NK-92 (cell line): ENCODE results near the gene SH2D1B.

Experiments used
- DNase-seq: peaks from one replicate; lab custom pipeline; 2025; ENCODE audit not compliant: unreplicated experiment; lab: John Stamatoyannopoulos, UW

SH2D1B gene

DNA sequence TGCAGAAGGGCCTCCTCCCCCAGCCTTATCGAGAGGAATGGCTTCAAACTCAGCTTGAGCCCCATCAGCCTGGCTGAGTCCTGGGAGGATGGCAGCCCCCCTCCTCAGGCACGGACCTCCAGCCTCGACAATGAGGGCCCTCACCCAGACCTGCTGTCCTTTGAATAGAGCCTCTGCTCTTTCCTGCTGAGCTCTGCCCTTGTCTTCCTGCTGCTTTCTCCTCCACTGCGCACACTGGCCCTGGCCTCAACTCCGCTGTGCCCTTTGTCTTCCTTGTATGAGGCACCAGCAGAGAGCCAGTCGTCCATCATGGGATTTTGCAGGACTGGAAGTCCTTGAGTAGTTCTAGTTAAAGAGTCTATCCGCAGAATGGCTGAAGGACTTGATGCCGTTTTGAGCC, 28.4 kb downstream of the SH2D1B start:
- DNase-seq: no peak

DNA sequence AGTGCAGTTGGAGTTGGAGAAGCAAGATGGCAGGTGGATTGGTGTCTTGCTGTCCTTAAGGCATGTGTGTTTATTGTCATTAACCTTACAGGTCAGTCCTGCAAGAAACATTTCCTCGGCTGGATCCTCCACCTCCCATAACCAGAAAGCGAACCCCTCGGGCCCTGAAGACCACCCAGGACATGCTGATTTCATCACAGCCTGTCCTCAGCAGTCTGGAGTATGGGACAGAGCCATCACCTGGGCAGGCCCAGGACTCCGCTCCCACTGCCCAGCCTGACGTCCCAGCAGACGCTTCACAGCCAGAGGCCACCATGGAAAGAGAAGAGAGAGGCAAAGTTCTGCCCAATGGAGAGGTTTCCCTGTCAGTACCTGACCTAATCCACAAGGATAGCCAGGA, 28.8 kb downstream of the SH2D1B start:
- DNase-seq: no peak

DNA sequence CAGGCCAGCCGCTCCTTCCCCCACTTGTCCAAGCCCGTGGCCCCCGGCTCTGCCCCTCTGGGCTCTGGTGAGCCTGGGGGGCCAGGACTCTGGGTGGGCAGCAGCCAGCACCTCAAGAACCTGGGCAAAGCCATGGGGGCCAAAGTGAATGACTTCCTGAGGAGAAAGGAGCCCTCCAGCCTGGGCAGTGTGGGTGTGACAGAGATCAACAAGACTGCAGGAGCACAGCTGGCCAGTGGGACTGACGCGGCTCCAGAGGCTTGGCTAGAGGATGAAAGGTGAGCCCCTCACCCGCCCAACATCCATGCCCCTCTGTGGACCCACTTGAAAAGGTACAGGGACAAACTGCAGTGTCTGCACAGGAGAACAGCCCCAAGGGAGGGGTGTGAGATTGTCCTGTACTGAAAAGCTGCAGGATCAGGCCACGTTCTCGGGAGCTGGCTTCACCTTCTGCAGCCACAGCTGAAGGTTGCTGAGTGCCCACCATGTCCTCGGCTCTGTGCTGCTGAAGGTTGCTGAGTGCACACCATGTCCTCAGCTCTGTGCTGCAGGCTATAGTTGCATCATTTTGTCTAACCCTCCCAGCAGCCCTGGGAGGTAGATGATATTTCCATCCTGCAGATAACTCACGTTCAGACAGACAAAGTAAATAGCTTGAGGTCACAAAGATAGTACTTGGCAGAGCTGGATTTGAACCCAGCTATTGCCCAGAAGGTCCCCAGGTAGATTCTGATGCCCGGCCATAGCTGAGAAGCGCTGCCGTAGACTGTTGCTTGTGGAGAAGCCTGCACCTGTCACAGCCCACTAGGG, 29.8 kb downstream of the SH2D1B start:
- DNase-seq: no peak

DNA sequence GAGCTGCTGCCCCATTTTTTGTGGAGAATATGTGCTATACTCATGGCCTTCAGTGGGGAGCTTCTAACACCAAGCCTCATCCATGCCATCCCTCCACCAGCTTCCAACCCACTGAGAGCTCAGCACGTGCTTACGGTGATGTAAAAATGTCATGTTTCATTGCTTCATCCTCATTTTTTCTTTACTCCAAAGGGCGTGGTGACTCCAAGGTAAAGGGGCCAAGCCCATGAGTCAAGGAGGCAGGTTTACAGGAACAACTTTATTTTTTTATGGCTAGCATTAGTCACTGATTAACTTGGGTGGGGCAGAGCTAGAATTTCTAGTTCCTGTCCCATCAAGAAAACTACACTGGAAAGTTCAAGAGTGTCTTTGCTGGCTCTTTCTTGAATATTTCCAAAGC, 30.6 kb downstream of the SH2D1B start, which contains the start of gene C1orf226:
Gene C1orf226, plus strand, starts transcription at position 346 of the 400 bp plus-strand sequence. CDS start 174 bp downstream, outside the sequence.
- DNase-seq: no peak

DNA sequence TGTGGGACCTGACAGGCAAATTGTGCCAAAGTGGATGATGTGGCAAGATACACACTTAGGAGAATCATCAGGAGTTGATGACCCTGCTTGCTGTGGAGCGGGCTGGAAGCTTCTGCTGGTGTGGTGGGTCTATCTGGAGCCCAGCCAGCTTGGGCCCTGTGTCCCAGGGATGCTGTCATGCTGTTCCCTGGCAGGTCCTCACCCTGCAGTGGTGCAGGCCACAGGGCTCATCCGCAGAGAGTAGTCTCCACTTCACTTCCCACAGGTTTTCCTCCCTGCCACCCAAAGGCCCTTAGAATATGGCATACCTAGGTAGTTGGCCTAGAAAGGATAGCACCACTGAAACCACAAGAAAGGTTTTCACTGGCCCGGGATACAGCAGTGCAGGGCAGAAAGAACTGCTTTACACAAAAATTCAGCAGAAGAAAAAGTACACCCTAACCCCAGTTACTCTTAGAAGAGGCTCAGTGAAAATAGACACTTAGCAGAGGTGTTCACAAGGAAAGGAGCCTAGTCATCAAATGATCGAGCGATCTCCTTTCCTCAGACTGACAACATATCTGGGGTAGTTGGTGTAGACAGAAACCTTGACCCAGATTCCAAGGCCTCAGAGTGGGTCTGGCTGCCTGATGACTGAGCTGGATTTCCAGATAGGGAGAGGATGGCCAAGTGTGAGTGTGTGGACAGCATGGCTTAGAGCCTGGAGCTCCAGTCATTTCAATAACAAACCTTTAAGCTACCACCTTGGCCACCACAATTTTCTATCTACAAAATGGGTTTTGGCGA, 31.7 kb downstream of the SH2D1B start:
- no peak for DNase-seq

DNA sequence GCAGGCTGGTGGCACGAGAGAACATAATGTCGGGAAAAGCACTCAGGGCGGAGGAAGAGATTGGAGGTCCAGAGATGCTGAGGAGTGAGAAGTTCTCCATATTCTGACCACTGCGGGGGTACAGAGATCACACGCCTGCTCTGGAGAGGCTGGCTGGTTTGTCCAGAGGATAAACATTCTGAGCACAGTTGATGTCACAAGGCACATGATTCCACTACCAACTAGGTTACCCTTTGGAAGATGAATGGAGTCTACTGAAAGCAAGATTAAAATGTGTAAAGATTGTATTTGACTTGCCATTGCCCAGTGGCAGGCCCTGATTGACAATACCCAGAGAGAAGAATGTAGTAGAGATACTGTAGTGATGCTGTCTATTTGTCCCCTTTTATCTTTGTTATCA, 35.2 kb downstream of the SH2D1B start, which contains the start of gene SPATA46:
Gene SPATA46, minus strand, starts transcription at position 164 of the 400 bp plus-strand sequence. Its CDS starts 64 bp downstream, at position 100.
- DNase-seq: no peak

DNA sequence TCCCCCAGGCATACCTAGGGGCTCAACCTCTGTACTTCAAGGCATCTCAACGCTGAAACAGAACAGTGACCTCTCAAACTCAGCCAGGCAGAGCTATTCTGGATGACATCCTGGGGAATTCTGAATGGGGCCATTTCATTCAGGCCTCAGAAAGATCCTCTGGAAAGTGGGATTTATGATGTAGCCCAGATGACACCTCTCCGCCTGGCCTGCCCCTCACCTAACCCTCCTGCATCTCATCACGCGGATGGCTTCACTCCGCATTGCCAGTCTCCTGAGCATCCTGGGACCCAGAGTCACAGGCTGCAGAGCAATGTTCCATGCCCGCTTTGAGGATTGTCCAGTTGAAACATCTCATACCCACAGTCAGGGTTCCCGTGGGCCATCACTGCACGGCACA, 36.5 kb downstream of the SH2D1B start:
- no peak for DNase-seq

DNA sequence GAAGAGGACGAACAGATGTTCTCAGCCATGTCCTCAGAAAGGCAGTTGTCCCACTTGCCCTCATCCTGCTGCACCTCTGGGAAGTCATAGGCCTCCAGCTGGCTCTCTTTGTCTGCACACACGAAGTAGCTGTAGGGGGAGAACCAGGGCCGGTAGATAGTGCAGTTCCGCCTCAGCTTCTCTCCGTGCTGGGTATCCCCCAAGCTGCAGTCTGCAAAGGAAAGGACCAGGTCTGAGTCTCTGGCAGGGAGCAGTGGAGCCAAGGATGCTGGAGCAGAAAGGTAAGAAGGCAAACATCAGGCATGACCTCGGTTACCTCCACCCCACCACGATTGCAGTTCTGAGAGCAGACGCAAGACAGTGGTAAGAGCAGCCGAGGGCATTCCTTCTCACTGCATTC, 37.5 kb downstream of the SH2D1B start:
- DNase-seq: no peak

DNA sequence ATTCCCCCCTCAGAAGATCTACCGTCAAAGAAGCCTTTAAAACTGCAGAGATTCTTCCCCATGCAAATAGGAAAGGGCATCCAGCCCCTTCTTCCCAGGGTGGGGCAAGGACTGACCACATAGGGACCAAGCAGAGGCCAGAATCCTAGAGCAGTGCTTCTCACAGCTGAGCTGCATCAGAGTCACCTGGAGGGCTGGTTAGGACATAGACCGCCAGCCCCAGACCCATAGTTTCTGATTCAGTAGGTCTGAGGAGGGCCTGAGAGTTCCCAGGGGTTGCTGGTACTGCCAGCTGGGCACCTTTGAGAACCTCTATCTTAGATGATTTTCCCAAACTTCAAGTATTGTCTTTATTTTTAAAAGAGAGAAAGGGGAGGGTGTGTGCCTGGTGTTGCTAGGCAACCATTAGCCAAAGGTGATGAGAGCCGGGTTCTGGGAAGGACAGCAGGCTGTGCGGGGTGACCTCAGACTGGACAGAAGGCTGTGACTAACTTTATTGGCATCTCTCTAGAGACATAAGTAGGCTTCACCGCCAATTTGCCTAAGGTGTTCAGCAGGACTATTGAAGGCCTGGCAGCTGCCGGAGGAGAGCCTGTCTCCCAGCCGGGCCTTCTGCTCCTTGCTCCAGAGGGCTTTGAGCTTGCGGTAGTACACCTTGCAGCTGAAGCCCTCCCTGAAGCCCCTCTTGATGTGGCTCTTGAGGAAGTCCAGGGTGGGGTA, 38.2 kb downstream of the SH2D1B start:
- no peak for DNase-seq

DNA sequence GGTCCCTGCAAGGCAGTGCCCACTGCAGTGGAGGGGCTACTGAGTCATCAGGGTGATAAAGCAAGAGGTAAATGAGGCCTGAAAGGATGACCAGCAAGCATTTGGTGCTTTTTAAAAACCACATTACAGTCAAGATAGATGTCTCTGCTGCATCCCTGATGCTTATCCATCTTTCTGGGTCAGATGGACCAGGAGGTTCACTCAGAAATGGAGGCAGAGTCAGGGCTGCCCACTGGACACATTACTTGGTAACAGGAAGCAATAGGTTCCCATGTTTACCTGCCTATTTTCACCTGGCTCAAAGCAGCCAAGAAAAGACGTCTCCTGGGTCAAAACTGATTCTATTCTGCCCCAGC, 38.9 kb downstream of the SH2D1B start:
- DNase-seq: no peak

DNA sequence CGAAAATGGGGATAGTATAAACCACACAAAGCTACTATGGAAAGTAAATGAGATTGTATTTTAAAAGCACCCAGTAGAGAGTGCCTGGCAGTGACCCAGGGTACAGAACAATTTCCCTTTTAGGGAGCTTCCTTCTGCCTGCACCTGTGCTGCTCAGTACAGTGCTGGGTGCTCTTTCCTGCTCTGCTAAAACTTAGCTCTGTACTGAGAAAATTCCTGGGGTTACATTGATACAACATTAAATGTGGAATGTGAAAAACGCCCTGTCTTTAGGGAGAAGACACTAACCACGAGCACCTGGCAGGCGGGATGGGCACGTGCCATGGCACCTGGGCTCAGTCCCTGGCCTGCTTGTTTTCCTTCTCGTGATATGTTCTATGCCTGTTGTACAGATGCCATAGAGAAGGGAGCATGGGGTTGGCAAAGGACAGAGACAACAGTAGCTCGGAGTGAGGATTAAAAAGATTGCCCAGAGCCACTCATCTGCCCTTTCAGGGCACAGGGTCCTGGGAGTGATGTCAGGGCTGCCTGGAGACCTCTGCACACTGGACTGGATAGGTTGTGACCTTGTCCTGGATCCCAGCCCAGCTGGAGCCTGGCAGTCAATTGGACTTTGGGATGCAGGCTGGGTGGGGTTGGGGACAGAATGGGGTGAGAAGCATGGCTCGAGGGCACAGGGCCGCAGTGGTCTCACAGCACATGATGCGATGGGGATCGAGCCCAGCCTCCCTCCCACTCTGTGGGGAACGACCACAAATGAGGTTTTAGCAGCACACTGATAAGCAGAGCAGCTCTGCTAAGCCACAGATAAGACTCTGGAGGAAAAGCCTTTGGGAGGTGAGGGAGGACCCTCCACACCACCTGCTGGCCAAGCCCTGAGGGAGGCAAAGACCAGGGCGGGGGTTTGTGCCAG, 39.5 kb downstream of the SH2D1B start:
- no peak for DNase-seq

DNA sequence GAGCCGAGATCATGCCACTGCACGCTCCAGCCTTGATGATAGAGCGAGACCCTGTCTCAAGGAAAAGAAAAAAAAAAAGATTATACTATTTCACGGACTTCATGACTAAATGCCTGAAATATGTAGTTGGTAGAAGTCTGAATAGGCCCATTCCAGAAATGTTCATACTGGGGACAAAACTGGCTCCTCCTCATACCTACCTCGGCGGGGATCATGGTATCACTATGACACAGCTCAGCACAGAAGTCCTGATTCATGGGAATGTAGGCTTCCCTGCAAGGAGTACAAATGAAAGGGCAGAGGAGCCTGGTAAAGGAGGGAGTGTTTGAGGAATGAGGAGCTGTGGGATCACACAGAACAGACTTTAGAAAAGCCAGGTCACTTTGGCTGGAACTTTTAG, 40.3 kb downstream of the SH2D1B start:
- no peak for DNase-seq

DNA sequence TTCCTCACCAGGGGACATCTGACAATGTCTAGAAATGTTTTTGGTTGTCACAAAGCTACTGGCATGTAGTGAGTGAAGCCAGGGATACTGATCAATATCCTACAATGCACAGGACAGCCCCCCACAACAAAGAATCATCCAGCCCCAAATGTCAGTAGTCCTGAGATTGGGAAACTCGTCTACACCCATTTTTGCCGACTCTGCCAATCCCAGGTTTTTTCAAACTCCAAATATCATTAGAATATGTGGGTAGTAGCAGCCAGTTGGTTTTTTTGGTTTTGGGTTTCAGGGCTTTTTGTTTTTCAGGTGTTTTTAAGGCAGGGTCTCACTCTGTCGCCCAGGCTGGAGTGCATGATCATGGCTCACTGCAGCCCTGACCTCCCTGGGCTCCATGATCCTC, 41.2 kb downstream of the SH2D1B start:
- DNase-seq: no peak

DNA sequence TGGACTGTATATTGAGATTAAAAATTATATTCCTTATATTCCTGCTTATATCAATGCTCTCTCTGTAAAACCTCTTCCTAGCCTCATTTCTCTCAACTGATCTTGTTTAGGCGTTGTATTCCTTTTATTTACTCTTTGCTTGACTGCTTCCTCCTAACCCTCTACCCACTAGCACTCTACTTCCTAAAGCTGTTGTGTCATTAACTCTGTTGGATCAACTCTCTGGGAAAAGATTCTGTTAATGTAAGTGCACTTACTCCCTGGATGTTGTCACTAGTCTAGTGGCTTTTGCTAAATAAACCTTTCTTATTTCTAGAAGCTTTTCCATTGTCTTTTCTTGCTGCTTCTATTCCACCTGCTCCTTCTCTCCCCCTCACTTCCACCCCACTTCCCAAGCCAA, 41.8 kb downstream of the SH2D1B start:
- DNase-seq: no peak

DNA sequence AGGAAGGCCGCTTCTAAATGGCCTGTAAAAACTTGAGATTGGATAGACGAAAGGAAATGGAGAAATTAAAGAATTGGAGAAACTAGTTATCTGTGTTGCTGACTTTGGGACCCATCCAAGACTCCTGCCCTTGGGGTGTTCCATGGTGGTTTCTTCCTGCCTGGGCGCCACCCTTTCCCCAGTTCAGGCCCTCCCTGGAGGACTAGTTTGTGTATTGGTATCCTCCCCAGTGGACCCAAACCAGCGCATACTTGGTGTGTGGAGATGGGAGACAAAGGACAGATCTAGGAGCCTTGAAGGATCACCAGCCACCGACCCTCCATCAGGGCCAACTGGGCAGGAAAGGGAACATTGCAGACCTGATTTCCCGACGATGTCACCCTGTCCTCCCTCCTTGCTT, 42.4 kb downstream of the SH2D1B start:
- no peak for DNase-seq

DNA sequence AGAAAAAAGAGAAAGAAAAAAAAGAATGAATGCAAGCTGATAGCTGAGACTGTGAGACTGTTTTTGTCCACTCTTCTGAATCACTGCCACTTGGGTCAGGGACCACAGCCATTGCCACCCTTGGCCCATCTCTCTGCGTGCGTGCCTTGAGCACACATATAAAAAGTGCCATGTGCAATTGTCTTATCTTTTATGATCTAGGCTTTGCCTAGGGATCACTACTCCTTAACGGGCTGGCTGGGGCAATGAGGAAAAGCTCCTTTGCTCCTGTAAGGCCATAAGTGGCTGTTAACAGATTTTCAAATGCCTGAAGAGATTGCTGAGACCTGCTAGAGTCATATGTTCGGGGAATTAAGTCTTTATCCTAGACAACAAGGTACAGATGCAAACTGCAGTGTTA, 43.5 kb downstream of the SH2D1B start:
- no peak for DNase-seq

DNA sequence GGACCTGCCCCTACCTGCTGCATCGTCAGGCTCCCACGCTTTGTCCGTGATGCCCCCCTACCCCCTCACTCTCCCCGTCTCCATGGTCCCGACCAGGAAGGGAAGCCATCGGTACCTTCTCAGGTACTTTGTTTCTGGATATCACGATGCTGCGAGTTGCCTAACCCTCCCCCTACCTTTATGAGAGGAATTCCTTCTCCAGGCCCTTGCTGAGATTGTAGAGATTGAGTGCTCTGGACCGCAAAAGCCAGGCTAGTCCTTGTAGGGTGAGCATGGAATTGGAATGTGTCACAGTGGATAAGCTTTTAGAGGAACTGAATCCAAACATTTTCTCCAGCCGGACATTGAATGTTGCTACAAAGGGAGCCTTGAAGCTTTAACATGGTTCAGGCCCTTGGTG, 44.2 kb downstream of the SH2D1B start:
- no peak for DNase-seq

DNA sequence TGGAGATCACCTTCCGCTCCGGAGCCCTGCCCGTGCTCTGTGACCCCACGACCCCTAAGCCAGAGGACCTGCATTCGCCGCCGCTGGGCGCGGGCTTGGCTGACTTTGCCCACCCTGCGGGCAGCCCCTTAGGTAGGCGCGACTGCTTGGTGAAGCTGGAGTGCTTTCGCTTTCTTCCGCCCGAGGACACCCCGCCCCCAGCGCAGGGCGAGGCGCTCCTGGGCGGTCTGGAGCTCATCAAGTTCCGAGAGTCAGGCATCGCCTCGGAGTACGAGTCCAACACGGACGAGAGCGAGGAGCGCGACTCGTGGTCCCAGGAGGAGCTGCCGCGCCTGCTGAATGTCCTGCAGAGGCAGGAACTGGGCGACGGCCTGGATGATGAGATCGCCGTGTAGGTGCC, 44.9 kb downstream of the SH2D1B start:
- no peak for DNase-seq

DNA sequence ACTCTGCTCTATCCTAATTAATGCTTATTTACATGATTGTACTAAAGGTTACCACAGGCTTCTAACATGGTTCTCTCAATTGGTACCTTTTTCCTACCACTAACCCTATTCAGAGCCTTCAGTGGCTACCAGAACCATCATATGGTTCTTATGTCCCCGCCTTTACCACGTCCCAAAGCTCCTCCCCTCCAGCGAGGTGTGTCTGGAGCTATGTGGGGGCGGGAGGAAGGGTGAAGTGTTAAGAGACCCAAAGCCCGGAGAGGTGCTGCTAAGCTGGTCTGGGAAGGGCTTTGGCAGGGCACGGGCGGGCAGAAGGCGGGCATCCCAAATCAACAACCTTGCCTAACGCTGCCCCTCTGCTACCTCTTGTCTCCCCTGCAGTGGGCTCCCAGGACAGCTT, 45.3 kb downstream of the SH2D1B start:
- no peak for DNase-seq

DNA sequence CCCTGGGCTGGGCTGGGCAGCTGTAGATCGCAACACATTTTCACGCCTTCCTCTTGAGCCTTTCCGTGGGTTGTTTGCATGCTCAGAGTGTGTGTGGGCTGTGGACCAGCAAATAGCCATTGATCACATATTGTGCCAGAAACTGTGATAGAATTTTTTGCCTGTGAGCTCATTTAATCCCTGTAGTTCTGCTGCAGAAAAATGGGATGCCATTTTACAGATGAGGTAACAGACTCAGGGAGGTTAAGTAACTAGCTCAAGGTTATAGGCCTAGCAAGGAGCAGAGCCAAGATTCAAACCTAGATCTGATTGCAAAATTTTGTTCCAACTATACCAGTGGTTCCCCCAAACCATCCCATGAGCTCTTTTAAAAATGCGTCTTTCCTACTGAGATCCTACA, 45.8 kb downstream of the SH2D1B start:
- no peak for DNase-seq
